Measurements from ENCODE around the gene ZNF37A. TPM values are rescaled to one million over a fixed set of nuclear protein-coding genes. Genes with fewer than 3 reads are reported as not detected.

Gene ZNF37A
- total and polyA plus RNA-seq, 7 donors: 2.1 to 37.1 (median 19.3) TPM

GRCh38 chr10:38159004-38159403 lies 64.9 kb downstream of the ZNF37A start:
- 73 to 79% methylated on average over 2 of the region's 2 CpGs for WGBS, 2 donors

GRCh38 chr10:38163617-38164016 lies 69.5 kb downstream of the ZNF37A start:
- DNase-seq: no peak
- no peak overlapping the region for H3K4me3 ChIP-seq
- intact Hi-C loops (cut with DNase I): no loop called here
- WGBS, 2 donors: 29% methylated on average over 1 of the region's 1 CpG
- H3K36me3 ChIP-seq: no peaks in the 10 kb centered on the region
- H3K9me3 ChIP-seq: peaks cover 0 to 12% (median 3%) of the 10 kb centered on the region in 4 donors
- no peak overlapping the region for H3K27ac ChIP-seq
- TF ChIP-seq CTCF (IDR thresholded peaks at IDR 0.05) (no peak), POLR2A (IDR thresholded peaks at IDR 0.05) (no peak), EP300 (IDR thresholded peaks at IDR 0.05) (no peak), POLR2AphosphoS5 (IDR thresholded peaks at IDR 0.05) (no peak)
- no peaks in the 10 kb centered on the region for H3K4me1 ChIP-seq
- H3K27me3 ChIP-seq: no peaks in the 10 kb centered on the region

More at GRCh38 chr10:38159004-38159403, 64.9 kb downstream of the ZNF37A start:
- no peak overlapping the region for H3K4me3 ChIP-seq
- no peaks in the 10 kb centered on the region for H3K36me3 ChIP-seq
- no peak for DNase-seq
- H3K9me3 ChIP-seq: peaks cover 0 to 22% (median 3%) of the 10 kb centered on the region in 4 donors
- intact Hi-C loops (cut with DNase I): no loop called here
- no peak overlapping the region for H3K27ac ChIP-seq
- TF ChIP-seq POLR2A (IDR thresholded peaks at IDR 0.05): no peak
- TF ChIP-seq POLR2AphosphoS5 (IDR thresholded peaks at IDR 0.05): no peak
- no peak for TF ChIP-seq CTCF (IDR thresholded peaks at IDR 0.05)
- no peak for TF ChIP-seq EP300 (IDR thresholded peaks at IDR 0.05)
- no peaks in the 10 kb centered on the region for H3K27me3 ChIP-seq
- no peaks in the 10 kb centered on the region for H3K4me1 ChIP-seq

GRCh38 chr10:38174336-38174735 lies 80.2 kb downstream of the ZNF37A start:
- H3K4me3 ChIP-seq: no peak overlapping the region
- H3K27me3 ChIP-seq: no peaks in the 10 kb centered on the region
- H3K36me3 ChIP-seq: no peaks in the 10 kb centered on the region
- 52 to 54% methylated on average over 2 of the region's 2 CpGs for WGBS, 2 donors
- no peak for DNase-seq
- TF ChIP-seq EP300 (IDR thresholded peaks at IDR 0.05) (no peak), POLR2A (IDR thresholded peaks at IDR 0.05) (no peak), POLR2AphosphoS5 (IDR thresholded peaks at IDR 0.05) (no peak), CTCF (IDR thresholded peaks at IDR 0.05) (no peak)
- no peaks in the 10 kb centered on the region for H3K4me1 ChIP-seq
- H3K27ac ChIP-seq: no peak overlapping the region
- intact Hi-C loops (cut with DNase I): no loop called here
- no peaks in the 10 kb centered on the region for H3K9me3 ChIP-seq

- no peak overlapping the region for H3K4me3 ChIP-seq
- peaks cover 0 to 8% (median 2%) of the 10 kb centered on the region in 4 donors for H3K9me3 ChIP-seq
- H3K4me1 ChIP-seq: no peaks in the 10 kb centered on the region
- H3K27ac ChIP-seq: no peak overlapping the region
- TF ChIP-seq POLR2A (IDR thresholded peaks at IDR 0.05): no peak
- no peak for TF ChIP-seq EP300 (IDR thresholded peaks at IDR 0.05)
- no peak for TF ChIP-seq CTCF (IDR thresholded peaks at IDR 0.05)
- no peak for TF ChIP-seq POLR2AphosphoS5 (IDR thresholded peaks at IDR 0.05)
- no peaks in the 10 kb centered on the region for H3K27me3 ChIP-seq
- intact Hi-C loops (cut with DNase I): no loop called here
- 36 to 45% methylated on average over 1 of the region's 1 CpG for WGBS, 2 donors
- DNase-seq: no peak
- no peaks in the 10 kb centered on the region for H3K36me3 ChIP-seq
Measured at GRCh38 chr10:38184477-38184876, 90.3 kb downstream of the ZNF37A start.

Small RNA genes within 50 kb of the gene (small RNA-seq; reads per million reads assigned to genes)
- gene AL117339.2: 0 reads per million in 3 donors
- 0 reads per million in 3 donors for gene AL161931.1
- 0 reads per million in 3 donors for gene FXYD6P2

Other genes with a start within 250 kb of the ZNF37A start
- 10 to 100 TPM; 40.2 to 46.4 (median 43.4) TPM for gene ZNF248, start 236.7 kb upstream of the ZNF37A start, total RNA-seq
- gene ZNF248, start 236.7 kb upstream of the ZNF37A start, polyA plus RNA-seq: 1 to 10 TPM; 1.8 to 4.9 (median 2.3) TPM
- 10 to 100 TPM; 20.5 to 35.7 (median 27.9) TPM for gene ZNF25, start 117.7 kb upstream of the ZNF37A start, total RNA-seq
- 1 to 10 TPM; 2.1 to 4.2 (median 3.5) TPM for gene ZNF25, start 117.7 kb upstream of the ZNF37A start, polyA plus RNA-seq
- 10 to 100 TPM; 30.9 to 35.5 (median 33.4) TPM for gene ZNF33A, start 83.7 kb upstream of the ZNF37A start, total RNA-seq
- gene ZNF33A, start 83.7 kb upstream of the ZNF37A start, polyA plus RNA-seq: 10 to 100 TPM in 2 of 3 donors, 1 to 10 TPM in 1; 8.4 to 12.8 (median 11.1) TPM

Measured in sigmoid colon (tissue), 7 donors.